Activated T-cell treated with anti-CD3 and anti-CD28 coated beads, Interleukin-2, amount 50 U/mL, for 72 hours (primary cell): ENCODE measurements around the gene MYO1B. TPM values are rescaled to one million over a fixed set of nuclear protein-coding genes. Genes with fewer than 3 reads are reported as not detected.

Source experiments
- ATAC-seq, 2 donors: fragments of 150-1000 bp; cut with Tn5 transposase; replicated peaks in 1 of 2; 2 replicates each; pipeline ENCODE4 v1.10.0; 2021; ENCODE audit warnings: moderate library complexity in 2 of 2, mild to moderate bottlenecking in 1 of 2
- DNase-seq, 2 donors: peaks; one replicate each; pipeline ENCODE4 v3.0.0; 2021 to 2022; ENCODE audit warnings: mixed read lengths in 1 of 2
- H3K27ac Mint-ChIP-seq: one replicate; pipeline ENCODE4 v1.8.0; 2022; ENCODE audit warnings: mild to moderate bottlenecking, moderate library complexity, mixed read lengths
- H3K27me3 Mint-ChIP-seq: one replicate; pipeline ENCODE4 v1.8.0; 2022; ENCODE audit warnings: low read depth, mixed read lengths
- H3K36me3 Mint-ChIP-seq, 2 donors: one replicate each; pipeline ENCODE4 v1.8.0; 2022; ENCODE audit warnings: mixed read lengths in 2 of 2, mild to moderate bottlenecking in 1 of 2; ENCODE audit not compliant: insufficient read depth in 2 of 2
- H3K4me1 Mint-ChIP-seq: one replicate; pipeline ENCODE4 v1.8.0; 2022; ENCODE audit warnings: low read depth, mixed read lengths
- H3K4me3 Mint-ChIP-seq, 2 donors: one replicate each; pipeline ENCODE4 v1.8.0; 2022; ENCODE audit warnings: mild to moderate bottlenecking in 2 of 2, mixed read lengths in 2 of 2, moderate library complexity in 2 of 2
- H3K9me3 Mint-ChIP-seq, 2 donors: one replicate each; pipeline ENCODE4 v1.8.0; 2022; ENCODE audit warnings: mixed read lengths in 2 of 2
- total RNA-seq, 2 donors: library from RNA; stranded (reverse); gene quantifications; one replicate each; pipeline ENCODE4 v1.2.3, GENCODE V29; 2022

The MYO1B gene
- total RNA-seq, 2 donors from 2014 or later = 24.4 to 37.5 TPM

- DNase-seq = no peak
- H3K4me3 Mint-ChIP-seq = no peak overlapping the region
- peaks cover 6% of the 10 kb centered on the region for H3K27me3 Mint-ChIP-seq
- H3K9me3 Mint-ChIP-seq = no peaks in the 10 kb centered on the region
- H3K4me1 Mint-ChIP-seq = no peaks in the 10 kb centered on the region
- no peak for ATAC-seq
- no peak overlapping the region for H3K27ac Mint-ChIP-seq
- H3K36me3 Mint-ChIP-seq = no peaks in the 10 kb centered on the region
Observed at GRCh38 chr2:191314697-191315364, 69.6 kb downstream of the MYO1B start.

GRCh38 chr2:191315365-191315752 is 70.2 kb downstream of the MYO1B start:
- peaks cover 6% of the 10 kb centered on the region for H3K27me3 Mint-ChIP-seq
- no peak overlapping the region for H3K27ac Mint-ChIP-seq
- H3K4me1 Mint-ChIP-seq = no peaks in the 10 kb centered on the region
- no peaks in the 10 kb centered on the region for H3K36me3 Mint-ChIP-seq
- H3K9me3 Mint-ChIP-seq = no peaks in the 10 kb centered on the region
- DNase-seq (no peak), ATAC-seq (no peak)
- no peak overlapping the region for H3K4me3 Mint-ChIP-seq

GRCh38 chr2:191316246-191316994 is 71.2 kb downstream of the MYO1B start:
- H3K36me3 Mint-ChIP-seq = no peaks in the 10 kb centered on the region
- ATAC-seq = no peak
- peaks cover 7% of the 10 kb centered on the region for H3K27me3 Mint-ChIP-seq
- peaks cover 2% of the 10 kb centered on the region for H3K4me1 Mint-ChIP-seq
- H3K9me3 Mint-ChIP-seq = no peaks in the 10 kb centered on the region
- no peak for DNase-seq
- H3K4me3 Mint-ChIP-seq = no peak overlapping the region
- no peak overlapping the region for H3K27ac Mint-ChIP-seq

GRCh38 chr2:191318037-191318728 is 73.0 kb downstream of the MYO1B start:
- Mint-ChIP-seq H3K9me3 (no peaks in the 10 kb centered on the region), H3K4me3 (no peak overlapping the region), H3K27ac (no peak overlapping the region), H3K36me3 (no peaks in the 10 kb centered on the region), H3K4me1 (peaks cover 20% of the 10 kb centered on the region), H3K27me3 (peaks cover 12% of the 10 kb centered on the region)
- DNase-seq = no peak
- ATAC-seq = no peak

GRCh38 chr2:191318729-191319078 is 73.5 kb downstream of the MYO1B start:
- peaks cover 12% of the 10 kb centered on the region for H3K27me3 Mint-ChIP-seq
- peaks cover 20% of the 10 kb centered on the region for H3K4me1 Mint-ChIP-seq
- H3K27ac Mint-ChIP-seq = no peak overlapping the region
- no peaks in the 10 kb centered on the region for H3K36me3 Mint-ChIP-seq
- DNase-seq (no peak), ATAC-seq (no peak)
- H3K9me3 Mint-ChIP-seq = no peaks in the 10 kb centered on the region
- H3K4me3 Mint-ChIP-seq = no peak overlapping the region

GRCh38 chr2:191319186-191319585 is 74.0 kb downstream of the MYO1B start:
- no peak overlapping the region for H3K4me3 Mint-ChIP-seq
- H3K9me3 Mint-ChIP-seq = peaks cover 0 to under 1% of the 10 kb centered on the region in 2 donors
- H3K4me1 Mint-ChIP-seq = peaks cover 20% of the 10 kb centered on the region
- ATAC-seq = no peak
- peaks cover 0 to under 1% of the 10 kb centered on the region in 2 donors for H3K36me3 Mint-ChIP-seq
- peaks cover 13% of the 10 kb centered on the region for H3K27me3 Mint-ChIP-seq
- no peak overlapping the region for H3K27ac Mint-ChIP-seq
- no peak for DNase-seq

- Mint-ChIP-seq H3K4me1 (peaks cover 20% of the 10 kb centered on the region), H3K4me3 (no peak overlapping the region), H3K9me3 (peaks cover 2 to 7% of the 10 kb centered on the region in 2 donors), H3K27ac (no peak overlapping the region), H3K36me3 (peaks cover 0 to 2% of the 10 kb centered on the region in 2 donors), H3K27me3 (peaks cover 16% of the 10 kb centered on the region)
- DNase-seq (no peak), ATAC-seq (no peak)
Observed at GRCh38 chr2:191320881-191321280, 75.7 kb downstream of the MYO1B start.

- no peak overlapping the region for H3K4me3 Mint-ChIP-seq
- no peak for DNase-seq
- H3K36me3 Mint-ChIP-seq = peaks cover 0 to 2% of the 10 kb centered on the region in 2 donors
- peaks cover 2 to 7% of the 10 kb centered on the region in 2 donors for H3K9me3 Mint-ChIP-seq
- no peak for ATAC-seq
- no peak overlapping the region for H3K27ac Mint-ChIP-seq
- peaks cover 11% of the 10 kb centered on the region for H3K27me3 Mint-ChIP-seq
- H3K4me1 Mint-ChIP-seq = peaks cover 20% of the 10 kb centered on the region
Observed at GRCh38 chr2:191321861-191322662, 76.9 kb downstream of the MYO1B start.

- DNase-seq (no peak), ATAC-seq (no peak)
- peaks cover 2 to 7% of the 10 kb centered on the region in 2 donors for H3K9me3 Mint-ChIP-seq
- no peak overlapping the region for H3K27ac Mint-ChIP-seq
- H3K27me3 Mint-ChIP-seq = peaks cover 10% of the 10 kb centered on the region
- H3K4me3 Mint-ChIP-seq = no peak overlapping the region
- H3K36me3 Mint-ChIP-seq = peaks cover 0 to 2% of the 10 kb centered on the region in 2 donors
- peaks cover 20% of the 10 kb centered on the region for H3K4me1 Mint-ChIP-seq
Observed at GRCh38 chr2:191322828-191323506, 77.8 kb downstream of the MYO1B start.

- Mint-ChIP-seq H3K4me3 (no peak overlapping the region), H3K4me1 (peaks cover 20% of the 10 kb centered on the region), H3K27me3 (peaks cover 10% of the 10 kb centered on the region), H3K36me3 (peaks cover 0 to 2% of the 10 kb centered on the region in 2 donors), H3K9me3 (peaks cover 2 to 7% of the 10 kb centered on the region in 2 donors), H3K27ac (no peak overlapping the region)
- ATAC-seq (no peak), DNase-seq (no peak)
Observed at GRCh38 chr2:191325651-191326365, 80.6 kb downstream of the MYO1B start.

- ATAC-seq (no peak), DNase-seq (no peak)
- no peak overlapping the region for H3K27ac Mint-ChIP-seq
- no peak overlapping the region for H3K4me3 Mint-ChIP-seq
- H3K27me3 Mint-ChIP-seq = peaks cover 4% of the 10 kb centered on the region
- H3K36me3 Mint-ChIP-seq = peaks cover 0 to 2% of the 10 kb centered on the region in 2 donors
- peaks cover 2 to 7% of the 10 kb centered on the region in 2 donors for H3K9me3 Mint-ChIP-seq
- peaks cover 7% of the 10 kb centered on the region for H3K4me1 Mint-ChIP-seq
Observed at GRCh38 chr2:191327484-191327883, 82.3 kb downstream of the MYO1B start.
